ENCODE results near the gene LCA5. TPM values are rescaled to one million over a fixed set of nuclear protein-coding genes. Genes with fewer than 3 reads are reported as not detected.

Gene LCA5
- total RNA-seq, 1 experiment from 2014 or later, result 7.0 TPM

GRCh38 chr6:79515436-79515835 is 21.8 kb downstream of the LCA5 start:
- intact Hi-C loops (cut with micrococcal nuclease; ENCODE audit: unreplicated experiment) (no loop called here), in situ Hi-C loops (cut with HindIII; ENCODE audit: low pct_unique_long_range_greater_than_20kb, low sequenced_read_pairs) (no loop called here)
- Histone ChIP-seq H3K27ac (ENCODE audit: low read length) (no peak overlapping the region), H3K4me1 (ENCODE audit: control insufficient read depth, insufficient read depth, low read length) (peaks cover 5% of the 10 kb centered on the region; the same call in 1 of the 2 replicates), H3K27me3 (ENCODE audit: control insufficient read depth, insufficient read depth, low read length) (no peaks in the 10 kb centered on the region), H3K4me3 (ENCODE audit: low read depth in 2 of 2, low read length in 2 of 2) (no peak overlapping the region), H3K9me3 (ENCODE audit: control insufficient read depth, insufficient read depth, low read depth, low read length) (no peaks in the 10 kb centered on the region), H3K36me3 (ENCODE audit: control insufficient read depth, insufficient read depth, low read length) (no peaks in the 10 kb centered on the region; the same call in 1 of the 2 replicates)
- TF ChIP-seq POLR2AphosphoS5 (IDR thresholded peaks at IDR 0.05; ENCODE audit: low read depth, low read length), result no peak
- TF ChIP-seq TCF7L2 (IDR thresholded peaks at IDR 0.05; ENCODE audit: low read depth, low read length), result no peak
- TF ChIP-seq CTCF (IDR thresholded peaks at IDR 0.05), result no peak
- no peak for TF ChIP-seq REST (IDR thresholded peaks at IDR 0.05; ENCODE audit: insufficient read depth in 1 of 2, low read depth in 2 of 2, low read length in 1 of 2)
- no peak for TF ChIP-seq SIN3A (IDR thresholded peaks at IDR 0.05; ENCODE audit: borderline replicate concordance, insufficient read depth, low read depth, low read length)
- POLR2A ChIA-PET, result interaction anchor here (0.6 kb wide), 1 partner anchor 18 kb away, joined by 5 read pairs; no protein-coding TSS in a partner anchor
- DNase-seq (ENCODE audit: low read depth, low spot score) (no peak), ATAC-seq (no peak)
- no TSS peak for BruUV-seq (replicated peaks)
- CTCF ChIA-PET, result no interaction called here

GRCh38 chr6:79513111-79513510 is 24.1 kb downstream of the LCA5 start:
- no TSS peak for BruUV-seq (replicated peaks)
- intact Hi-C loops (cut with micrococcal nuclease; ENCODE audit: unreplicated experiment) (no loop called here), in situ Hi-C loops (cut with HindIII; ENCODE audit: low pct_unique_long_range_greater_than_20kb, low sequenced_read_pairs) (no loop called here)
- Histone ChIP-seq H3K4me3 (ENCODE audit: low read depth in 2 of 2, low read length in 2 of 2) (no peak overlapping the region), H3K27me3 (ENCODE audit: control insufficient read depth, insufficient read depth, low read length) (no peaks in the 10 kb centered on the region), H3K4me1 (ENCODE audit: control insufficient read depth, insufficient read depth, low read length) (peaks cover 5% of the 10 kb centered on the region; the same call in 1 of the 2 replicates), H3K9me3 (ENCODE audit: control insufficient read depth, insufficient read depth, low read depth, low read length) (no peaks in the 10 kb centered on the region), H3K27ac (ENCODE audit: low read length) (peak overlapping the region; percentile 18; the same call in 1 of the 2 replicates), H3K36me3 (ENCODE audit: control insufficient read depth, insufficient read depth, low read length) (no peaks in the 10 kb centered on the region; the same call in 1 of the 2 replicates)
- no peak for DNase-seq (ENCODE audit: low read depth, low spot score)
- ChIA-PET POLR2A (no interaction called here), CTCF (no interaction called here)
- ATAC-seq, result no peak
- TF ChIP-seq CTCF (IDR thresholded peaks at IDR 0.05) (no peak), POLR2AphosphoS5 (IDR thresholded peaks at IDR 0.05; ENCODE audit: low read depth, low read length) (no peak), TCF7L2 (IDR thresholded peaks at IDR 0.05; ENCODE audit: low read depth, low read length) (no peak)
